ENCODE results near the gene RTN4RL2. TPM values are rescaled to one million over a fixed set of nuclear protein-coding genes. Genes with fewer than 3 reads are reported as not detected.
A peak's percentile ranks its signal among the peaks of the same experiment; 100 is the strongest.

RTN4RL2 gene
- total RNA-seq, 6 experiments from 2014 or later: 12.5 to 54.4 (median 18.6) TPM

GRCh38 chr11:57496109-57496820 lies 35.9 kb downstream of the RTN4RL2 start:
- DNase-seq (peak in 2 of 3 donors; percentile 84 to 86), ATAC-seq (peak in 3 of 4 donors; percentile 3 to 5 (median 3))
- intact Hi-C loops (cut with DNase I): no loop called here
- H3K27ac ChIP-seq: peak overlapping the region in 2 of 3 donors; percentile 86 to 95
- TF ChIP-seq CTCF (IDR thresholded peaks at IDR 0.05) (no peak), POLR2A (IDR thresholded peaks at IDR 0.05) (no peak)
- no peaks in the 10 kb centered on the region for H3K9me3 ChIP-seq
- WGBS (ENCODE audit: insufficient coverage, low coverage, low lambda C conversion rate, missing lambda C conversion rate): 33% methylated on average over 6 of the region's 9 CpGs
- H3K4me3 ChIP-seq: peak overlapping the region in 2 of 3 donors; percentile 6 to 10
- peaks cover 0 to 75% (median 40%) of the 10 kb centered on the region in 4 donors for H3K4me1 ChIP-seq
- no peaks in the 10 kb centered on the region for H3K27me3 ChIP-seq
- peaks cover 0 to 33% (median 14%) of the 10 kb centered on the region in 4 donors for H3K36me3 ChIP-seq

DNA sequence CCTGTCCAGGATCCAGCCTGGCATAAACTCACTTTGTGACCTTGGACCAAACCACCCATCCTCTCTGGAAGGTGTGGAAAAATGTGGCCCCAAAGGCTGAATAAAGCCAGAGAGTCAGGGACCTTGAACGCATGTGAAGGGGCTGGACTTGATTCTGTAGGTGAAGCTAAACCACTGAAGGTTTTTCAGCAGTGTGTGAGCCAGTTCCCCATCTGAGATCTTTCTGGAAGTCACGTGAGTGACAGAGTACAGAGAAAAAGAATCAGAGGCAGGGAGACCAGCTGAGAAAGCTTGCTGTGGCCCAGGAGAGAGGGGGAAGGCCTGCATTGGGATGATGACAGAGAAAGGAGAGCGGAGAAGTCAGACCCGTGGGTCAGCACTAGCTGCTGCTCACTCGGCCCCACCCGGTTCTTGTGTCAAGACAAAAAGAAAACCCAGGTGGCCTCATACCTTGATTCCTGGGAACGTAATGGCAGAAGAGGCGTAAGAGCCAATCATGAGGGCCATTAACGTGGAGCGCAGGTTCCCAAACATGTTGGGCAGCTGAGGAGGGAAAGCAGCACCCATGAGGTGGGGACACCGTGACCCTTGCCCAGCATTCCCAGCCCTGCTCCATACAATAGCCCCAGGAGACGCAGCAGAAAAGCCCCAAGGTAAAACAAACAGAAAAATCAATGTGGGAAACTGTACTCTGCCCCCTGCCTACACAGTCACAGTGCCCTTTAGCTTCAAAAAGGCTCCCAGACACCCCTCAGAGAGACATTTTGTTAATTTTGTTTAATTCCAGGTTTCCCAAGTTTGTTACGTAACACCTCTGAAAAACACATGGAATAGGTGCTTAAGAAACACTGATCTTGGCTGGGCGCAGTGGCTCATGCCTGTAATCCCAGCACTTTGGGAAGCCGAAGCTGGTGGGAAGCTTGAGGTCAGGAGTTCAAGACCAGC lies 37.2 kb downstream of the RTN4RL2 start:
- DNase-seq (peak; percentile 55 to 81 (median 74)), ATAC-seq (peak; percentile 34 to 59 (median 37))
- Histone ChIP-seq H3K27ac (peak overlapping the region; percentile 34 to 95 (median 86)), H3K4me3 (peak overlapping the region in 2 of 3 donors; percentile 13 to 18), H3K36me3 (peaks cover 0 to 27% (median 10%) of the 10 kb centered on the region in 4 donors), H3K4me1 (peaks cover 0 to 88% (median 46%) of the 10 kb centered on the region in 4 donors), H3K9me3 (no peaks in the 10 kb centered on the region), H3K27me3 (no peaks in the 10 kb centered on the region)
- WGBS (ENCODE audit: insufficient coverage, low coverage, low lambda C conversion rate, missing lambda C conversion rate): 50% methylated on average over 12 of the region's 15 CpGs
- no peak for TF ChIP-seq CTCF (IDR thresholded peaks at IDR 0.05)
- no peak for TF ChIP-seq POLR2A (IDR thresholded peaks at IDR 0.05)
- intact Hi-C loops (cut with DNase I): no loop called here

DNA sequence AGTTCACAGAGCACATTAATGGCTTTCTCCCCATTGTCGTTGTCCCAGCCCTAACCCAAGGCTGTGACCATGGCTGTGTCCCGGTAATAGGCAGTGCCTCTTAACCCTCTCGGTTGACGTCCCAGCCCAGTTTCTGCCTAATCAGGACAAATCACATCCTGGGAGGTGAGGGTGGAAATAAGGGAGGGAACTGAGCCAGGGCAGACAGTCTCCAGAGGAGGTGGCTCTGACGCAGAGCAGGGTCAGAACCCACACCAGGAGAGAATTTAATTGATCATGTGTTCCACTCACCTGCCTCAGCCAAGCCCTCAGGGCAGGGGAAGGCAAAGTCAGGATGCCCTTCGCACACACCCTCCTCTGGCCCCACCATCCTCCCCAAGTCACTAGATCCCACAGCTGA lies 38.2 kb downstream of the RTN4RL2 start:
- H3K4me1 ChIP-seq: peaks cover 0 to 95% (median 50%) of the 10 kb centered on the region in 4 donors
- DNase-seq (peak in 2 of 3 donors; percentile 83 to 90), ATAC-seq (peak; percentile 11 to 46 (median 32))
- peak overlapping the region in 2 of 3 donors; percentile 33 for H3K4me3 ChIP-seq
- intact Hi-C loops (cut with DNase I): no loop called here
- WGBS (ENCODE audit: insufficient coverage, low coverage, low lambda C conversion rate, missing lambda C conversion rate): 45% methylated on average over 4 of the region's 6 CpGs
- H3K9me3 ChIP-seq: no peaks in the 10 kb centered on the region
- no peaks in the 10 kb centered on the region for H3K27me3 ChIP-seq
- H3K36me3 ChIP-seq: peaks cover 0 to 24% (median 10%) of the 10 kb centered on the region in 4 donors
- TF ChIP-seq CTCF (IDR thresholded peaks at IDR 0.05): no peak
- TF ChIP-seq POLR2A (IDR thresholded peaks at IDR 0.05): peak; percentile 27
- peak overlapping the region in 2 of 3 donors; percentile 86 to 95 for H3K27ac ChIP-seq

- peak overlapping the region; percentile 65 to 95 (median 86) for H3K27ac ChIP-seq
- peak; percentile 78 to 91 (median 83) for ATAC-seq
- WGBS (ENCODE audit: insufficient coverage, low coverage, low lambda C conversion rate, missing lambda C conversion rate): 22% methylated on average over 26 of the region's 35 CpGs
These were observed 39.2 kb downstream of the RTN4RL2 start for GRCh38 chr11:57499413-57499982.

More at GRCh38 chr11:57499413-57499982, 39.2 kb downstream of the RTN4RL2 start:
- TF ChIP-seq CTCF (IDR thresholded peaks at IDR 0.05) (no peak), POLR2A (IDR thresholded peaks at IDR 0.05) (peak; percentile 71)
- intact Hi-C loops (cut with DNase I): no loop called here
- Histone ChIP-seq H3K27me3 (no peaks in the 10 kb centered on the region), H3K4me1 (peaks cover 0 to 94% (median 50%) of the 10 kb centered on the region in 4 donors), H3K4me3 (peak overlapping the region in 2 of 3 donors; percentile 33), H3K9me3 (no peaks in the 10 kb centered on the region), H3K36me3 (peaks cover 0 to 15% (median 8%) of the 10 kb centered on the region in 4 donors)
- peak; percentile 98 to 100 (median 99) for DNase-seq
